OCI-LY1 (cell line): ENCODE data around the gene ARHGEF10L.

Experiments used
- H2AFZ ChIP-seq: fragments of 200-600 bp; sonication (generic), shearing (Covaris generic); 2 replicates; pipeline ENCODE4 v1.6.0; 2014; ENCODE audit warnings: antibody characterized with exemption, mild to moderate bottlenecking, low read length
- H3F3A ChIP-seq: fragments of 200-600 bp; sonication (generic), shearing (Covaris generic); 2 replicates; pipeline ENCODE4 v1.6.0; 2014; ENCODE audit warnings: mild to moderate bottlenecking, antibody characterized with exemption, low read length, moderate library complexity; ENCODE audit not compliant: insufficient read depth
- H3K27ac ChIP-seq: fragments of 200-600 bp; sonication (generic); 2 replicates; pipeline ENCODE4 v1.5.1; 2014; ENCODE audit warnings: low read length, mixed run types, mild to moderate bottlenecking, low read depth; ENCODE audit not compliant: poor library complexity, severe bottlenecking
- H3K27me3 ChIP-seq: fragments of 200-600 bp; sonication (generic); 2 replicates; pipeline ENCODE4 v1.6.0; 2014; ENCODE audit warnings: antibody characterized with exemption, mild to moderate bottlenecking, low read length, moderate library complexity; ENCODE audit not compliant: insufficient read depth
- H3K36me3 ChIP-seq: fragments of 200-600 bp; sonication (generic); 2 replicates; pipeline ENCODE4 v1.6.1; 2014; ENCODE audit warnings: mild to moderate bottlenecking, antibody characterized with exemption, low read length, moderate library complexity, mixed read lengths; ENCODE audit not compliant: insufficient read depth
- H3K4me1 ChIP-seq: fragments of 200-600 bp; sonication (generic); 2 replicates; pipeline ENCODE4 v1.5.1; 2014; ENCODE audit warnings: mild to moderate bottlenecking, low read length, moderate library complexity; ENCODE audit not compliant: insufficient read depth, severe bottlenecking
- H3K4me2 ChIP-seq: fragments of 200-600 bp; sonication (generic), shearing (Covaris generic); 2 replicates; pipeline ENCODE4 v1.6.1; 2014; ENCODE audit warnings: low read length
- H3K4me3 ChIP-seq: fragments of 200-600 bp; sonication (generic); 2 replicates; pipeline ENCODE4 v1.5.1; 2014; ENCODE audit warnings: low read length, low read depth, mild to moderate bottlenecking, mixed read lengths; ENCODE audit not compliant: poor library complexity, severe bottlenecking
- H3K79me2 ChIP-seq: fragments of 200-600 bp; shearing (Covaris generic); 2 replicates; pipeline ENCODE4 v1.6.1; 2016; ENCODE audit warnings: mixed run types, low read length, mixed read lengths; ENCODE audit not compliant: insufficient read depth
- H3K9ac ChIP-seq: fragments of 200-600 bp; sonication (generic), shearing (Covaris generic); 2 replicates; pipeline ENCODE4 v1.6.1; 2014; ENCODE audit warnings: mild to moderate bottlenecking, low read length, mixed read lengths
- H3K9me2 ChIP-seq: fragments of 200-600 bp; sonication (generic), shearing (Covaris generic); 2 replicates; pipeline ENCODE4 v1.6.1; 2014; ENCODE audit warnings: low read depth, mild to moderate bottlenecking, low read length, mixed read lengths
- H3K9me3 ChIP-seq: fragments of 200-600 bp; shearing (Covaris generic); 2 replicates; pipeline ENCODE4 v1.6.1; 2014; ENCODE audit warnings: low read length, mixed read lengths
- H4K20me1 ChIP-seq: fragments of 200-600 bp; sonication (generic), shearing (Covaris generic); 2 replicates; pipeline ENCODE4 v1.6.0; 2016; ENCODE audit warnings: mild to moderate bottlenecking, low read length; ENCODE audit not compliant: insufficient read depth
- EZH2 ChIP-seq: fragments of 200-600 bp; sonication (generic), shearing (Covaris generic); IDR thresholded peaks from 2 replicates; pipeline ENCODE4 v1.8.0; 2017; ENCODE audit warnings: borderline replicate concordance, mixed run types, mild to moderate bottlenecking, antibody characterized with exemption, low read length, moderate library complexity, mixed read lengths
- TF ChIP-seq, protein P1 (sequence below): fragments of 200-600 bp; sonication (generic), shearing (Covaris generic); IDR thresholded peaks from 2 replicates; pipeline ENCODE4 v1.5.1; 2017; ENCODE audit warnings: mild to moderate bottlenecking, antibody characterized with exemption, low read length, moderate library complexity, mixed read lengths

Gene ARHGEF10L

DNA sequence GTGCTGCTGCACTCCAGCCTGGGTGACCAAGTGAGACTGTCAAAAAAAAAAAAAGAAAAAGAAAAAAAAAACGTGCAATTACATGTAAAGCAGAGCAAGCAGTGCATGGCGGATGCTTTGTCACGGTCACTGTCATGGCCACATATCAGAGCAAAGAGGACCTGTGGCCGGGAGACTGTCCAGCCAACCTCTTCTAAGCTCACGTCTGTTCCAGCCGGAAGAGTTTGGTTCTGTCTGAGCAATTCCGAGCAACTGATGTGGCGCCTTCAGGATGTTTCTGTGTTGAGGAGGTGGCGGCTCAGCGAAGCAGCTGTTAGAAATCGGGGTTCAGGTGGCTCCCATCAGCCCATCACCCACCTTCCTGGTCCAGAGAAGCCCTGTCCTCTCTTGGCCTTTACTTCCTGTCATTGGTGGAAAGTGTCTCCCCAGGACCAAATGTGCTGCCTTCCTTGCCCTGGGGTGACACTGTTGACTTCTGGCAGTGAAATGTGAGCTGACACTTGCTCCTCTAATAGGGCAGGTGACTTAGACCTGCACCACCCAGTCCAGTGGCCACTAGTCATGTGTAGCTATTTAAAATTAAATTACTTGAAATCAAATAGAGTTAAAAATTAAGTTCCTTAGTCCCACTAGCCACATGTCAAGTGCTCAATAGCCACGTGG is 59.9 kb downstream of the ARHGEF10L start:
- Histone ChIP-seq H2AFZ (no peak overlapping the region), H3K27ac (no peak overlapping the region), H3K36me3 (no peaks in the 10 kb centered on the region)

DNA sequence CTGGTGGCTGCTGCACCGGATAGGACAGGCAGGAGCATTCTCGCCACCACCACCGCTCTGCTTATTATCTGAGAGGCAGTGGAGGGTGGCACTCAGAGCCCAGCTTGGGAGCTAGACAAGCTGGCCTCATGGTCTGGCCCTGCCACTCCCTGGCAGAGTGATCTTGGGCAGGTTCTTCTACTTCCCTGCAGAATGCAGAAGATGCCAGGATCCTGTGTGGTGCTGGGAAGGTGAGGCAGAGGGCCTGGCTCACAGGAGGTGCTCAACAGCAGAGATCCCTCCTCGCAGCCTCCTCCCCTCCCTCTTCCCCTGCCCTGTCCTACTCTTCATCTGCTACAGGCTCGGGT is 60.4 kb downstream of the ARHGEF10L start:
- Histone ChIP-seq H3K4me2 (no peak overlapping the region), H3K4me3 (no peak overlapping the region), H4K20me1 (no peaks in the 10 kb centered on the region), H3K27ac (no peak overlapping the region), H3K79me2 (no peaks in the 10 kb centered on the region), H3K9me2 (no peaks in the 10 kb centered on the region), H2AFZ (no peak overlapping the region), H3K4me1 (no peaks in the 10 kb centered on the region), H3K36me3 (no peaks in the 10 kb centered on the region), H3F3A (no peaks in the 10 kb centered on the region), H3K9me3 (no peaks in the 10 kb centered on the region), H3K9ac (no peak overlapping the region), H3K27me3 (peaks cover 4% of the 10 kb centered on the region; the same call in 1 of the 2 replicates)
- TF ChIP-seq EZH2, result no peak
- TF ChIP-seq, protein P1, sequence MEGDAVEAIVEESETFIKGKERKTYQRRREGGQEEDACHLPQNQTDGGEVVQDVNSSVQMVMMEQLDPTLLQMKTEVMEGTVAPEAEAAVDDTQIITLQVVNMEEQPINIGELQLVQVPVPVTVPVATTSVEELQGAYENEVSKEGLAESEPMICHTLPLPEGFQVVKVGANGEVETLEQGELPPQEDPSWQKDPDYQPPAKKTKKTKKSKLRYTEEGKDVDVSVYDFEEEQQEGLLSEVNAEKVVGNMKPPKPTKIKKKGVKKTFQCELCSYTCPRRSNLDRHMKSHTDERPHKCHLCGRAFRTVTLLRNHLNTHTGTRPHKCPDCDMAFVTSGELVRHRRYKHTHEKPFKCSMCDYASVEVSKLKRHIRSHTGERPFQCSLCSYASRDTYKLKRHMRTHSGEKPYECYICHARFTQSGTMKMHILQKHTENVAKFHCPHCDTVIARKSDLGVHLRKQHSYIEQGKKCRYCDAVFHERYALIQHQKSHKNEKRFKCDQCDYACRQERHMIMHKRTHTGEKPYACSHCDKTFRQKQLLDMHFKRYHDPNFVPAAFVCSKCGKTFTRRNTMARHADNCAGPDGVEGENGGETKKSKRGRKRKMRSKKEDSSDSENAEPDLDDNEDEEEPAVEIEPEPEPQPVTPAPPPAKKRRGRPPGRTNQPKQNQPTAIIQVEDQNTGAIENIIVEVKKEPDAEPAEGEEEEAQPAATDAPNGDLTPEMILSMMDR, result no peak

More for the DNA sequence above, 59.9 kb downstream of the ARHGEF10L start:
- H3K4me2 ChIP-seq, result no peak overlapping the region
- no peaks in the 10 kb centered on the region for H4K20me1 ChIP-seq
- no peak overlapping the region for H3K4me3 ChIP-seq
- H3K9me2 ChIP-seq, result no peaks in the 10 kb centered on the region
- H3F3A ChIP-seq, result no peaks in the 10 kb centered on the region
- H3K27me3 ChIP-seq, result peaks cover 4% of the 10 kb centered on the region; the same call in 1 of the 2 replicates
- no peak overlapping the region for H3K9ac ChIP-seq
- no peak for TF ChIP-seq EZH2
- TF ChIP-seq, protein P1, result no peak
- no peaks in the 10 kb centered on the region for H3K4me1 ChIP-seq
- H3K9me3 ChIP-seq, result no peaks in the 10 kb centered on the region
- H3K79me2 ChIP-seq, result no peaks in the 10 kb centered on the region

DNA sequence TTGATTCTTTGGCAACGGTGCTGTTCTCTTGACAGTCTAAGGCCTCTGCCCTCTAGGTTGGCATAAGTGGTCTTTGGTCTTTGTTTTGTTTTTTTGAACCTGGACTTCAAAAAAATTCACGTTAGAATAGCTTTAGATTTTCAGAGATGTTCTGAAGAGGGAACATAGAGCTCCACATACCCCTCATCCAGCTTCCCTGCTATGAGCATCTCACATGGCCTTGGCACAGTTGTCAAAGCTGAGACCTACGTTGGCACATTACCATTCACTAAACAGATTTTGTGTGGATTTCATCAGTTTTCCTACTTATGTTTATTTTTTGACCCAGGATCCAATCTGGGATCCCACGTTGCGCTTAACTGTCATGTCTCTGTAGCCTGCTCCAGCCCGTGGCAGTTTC is 60.8 kb downstream of the ARHGEF10L start:
- H3K79me2 ChIP-seq, result no peaks in the 10 kb centered on the region
- TF ChIP-seq EZH2, result no peak
- TF ChIP-seq, protein P1, result no peak
- H3K9ac ChIP-seq, result no peak overlapping the region
- no peak overlapping the region for H3K27ac ChIP-seq
- H3K36me3 ChIP-seq, result no peaks in the 10 kb centered on the region
- no peaks in the 10 kb centered on the region for H3K9me2 ChIP-seq
- H2AFZ ChIP-seq, result no peak overlapping the region
- H3F3A ChIP-seq, result no peaks in the 10 kb centered on the region
- H3K27me3 ChIP-seq, result peaks cover 4% of the 10 kb centered on the region; the same call in 1 of the 2 replicates
- no peak overlapping the region for H3K4me2 ChIP-seq
- no peaks in the 10 kb centered on the region for H4K20me1 ChIP-seq
- H3K4me1 ChIP-seq, result no peaks in the 10 kb centered on the region
- H3K9me3 ChIP-seq, result no peaks in the 10 kb centered on the region
- H3K4me3 ChIP-seq, result no peak overlapping the region
